ENCODE results near the gene TNIP3.

TNIP3 gene

GRCh38 chr4:121138039-121138825 lies 25.9 kb downstream of the TNIP3 start:
- DNase-seq = no peak

DNA sequence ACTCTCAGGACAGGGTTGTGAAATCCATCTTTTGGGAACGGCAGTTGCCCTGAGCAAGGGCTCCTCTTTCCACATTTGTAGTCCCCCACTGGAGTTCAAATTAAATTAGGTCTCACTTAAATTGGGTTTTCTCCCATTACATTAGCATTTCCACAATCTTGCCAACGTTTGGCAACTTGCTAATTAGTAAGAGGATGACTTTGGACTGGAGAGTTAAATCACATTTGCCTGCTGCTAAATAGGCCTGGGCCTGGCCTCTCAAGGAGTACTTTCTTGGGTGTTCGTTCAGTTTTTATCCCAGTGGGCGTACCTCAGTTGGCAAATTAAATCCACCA lies 33.8 kb downstream of the TNIP3 start:
- no peak for DNase-seq

GRCh38 chr4:121129606-121130325 lies 34.4 kb downstream of the TNIP3 start:
- DNase-seq = no peak

GRCh38 chr4:121127100-121127499 lies 37.0 kb downstream of the TNIP3 start:
- DNase-seq = no peak

DNA sequence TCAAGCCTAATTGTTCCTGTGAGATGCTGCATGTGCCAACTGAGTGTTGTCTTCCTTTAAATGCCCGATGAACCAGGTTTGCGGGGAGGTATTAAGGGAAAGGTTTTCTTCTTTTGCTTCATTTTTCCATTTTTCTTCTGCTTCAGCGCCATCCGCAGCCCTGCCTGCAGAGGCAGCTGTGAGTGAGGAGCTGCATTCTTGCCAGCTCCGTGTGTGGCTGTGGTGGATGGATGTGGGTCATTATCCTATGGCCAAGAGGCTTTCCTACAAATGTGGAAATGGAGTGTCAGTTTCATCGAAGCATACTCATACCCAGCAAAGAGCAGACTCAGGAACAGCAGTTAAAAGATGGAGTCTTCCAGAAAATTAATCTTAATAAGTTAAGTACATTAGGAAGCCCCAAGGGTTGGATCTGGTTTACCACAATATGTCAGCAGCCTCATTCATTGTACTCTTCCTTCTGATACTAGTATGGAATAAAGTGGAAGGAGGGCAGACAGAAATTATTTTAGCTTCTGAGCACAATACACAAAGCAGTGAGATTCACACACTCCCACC lies 37.6 kb downstream of the TNIP3 start:
- DNase-seq = no peak

DNA sequence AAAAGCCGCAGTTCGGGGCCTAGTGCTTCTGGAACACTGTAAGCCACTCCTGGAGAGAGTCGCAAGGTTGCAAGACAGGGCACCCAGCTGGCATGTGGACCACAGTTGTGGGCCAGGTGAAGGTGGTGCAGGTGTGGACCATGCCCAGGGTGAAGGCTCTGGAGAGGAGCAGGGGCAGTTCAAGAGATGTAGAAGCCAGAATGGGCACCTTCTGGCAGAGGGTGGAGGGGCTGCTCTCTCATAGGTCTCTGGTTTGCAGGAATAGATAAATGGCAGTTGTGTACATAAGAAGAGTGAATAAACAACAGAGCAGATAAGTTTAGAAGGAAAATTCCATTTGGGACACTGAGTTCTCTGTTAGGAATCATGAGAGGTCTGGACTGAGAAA lies 38.6 kb downstream of the TNIP3 start:
- no peak for DNase-seq

GRCh38 chr4:121122661-121123060 lies 41.5 kb downstream of the TNIP3 start:
- DNase-seq = no peak

DNA sequence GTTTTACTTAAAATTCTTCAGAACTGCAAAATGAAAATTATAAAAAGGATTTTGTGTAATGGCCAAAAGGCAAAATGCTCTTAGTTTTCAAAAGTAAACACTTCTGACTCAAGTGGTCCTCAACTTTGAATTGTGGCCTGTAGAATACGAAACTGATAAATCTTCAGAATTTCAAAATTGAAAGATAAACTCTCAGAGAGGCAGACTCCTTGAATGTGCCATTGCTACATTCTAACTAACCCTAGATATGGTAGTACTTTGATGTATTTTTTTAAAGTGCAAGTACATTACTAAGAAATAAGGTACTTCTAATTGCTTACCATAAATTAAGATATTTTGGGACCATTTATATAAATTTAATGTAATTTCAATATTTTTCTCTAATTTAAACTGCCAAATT lies 44.4 kb downstream of the TNIP3 start:
- DNase-seq = no peak

- no peak for DNase-seq
Observed at GRCh38 chr4:121118344-121118743, 45.8 kb downstream of the TNIP3 start.

GRCh38 chr4:121114756-121115155 lies 49.4 kb downstream of the TNIP3 start:
- DNase-seq = no peak

DNA sequence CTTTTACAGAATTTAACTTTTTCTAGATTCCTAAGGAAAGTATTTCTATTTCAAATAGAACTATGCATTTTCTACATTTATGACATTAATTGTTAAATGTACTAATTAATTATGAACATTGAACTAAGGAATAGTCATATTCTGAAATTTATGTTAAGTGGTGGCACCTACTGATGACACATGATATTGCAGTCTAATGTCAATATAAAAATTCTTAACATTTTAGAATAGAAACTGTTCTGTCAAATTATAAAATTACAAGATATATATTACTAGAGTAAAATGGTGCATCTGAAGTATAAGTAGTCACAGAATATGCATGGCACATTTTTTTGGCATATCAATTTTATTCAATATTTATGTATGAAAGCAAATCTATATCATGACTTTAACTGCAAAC lies 51.6 kb downstream of the TNIP3 start:
- peak; percentile 2 to 11 for DNase-seq

GRCh38 chr4:121108557-121108956 lies 55.6 kb downstream of the TNIP3 start:
- DNase-seq = no peak

GRCh38 chr4:121107507-121107906 lies 56.6 kb downstream of the TNIP3 start:
- no peak for DNase-seq

DNA sequence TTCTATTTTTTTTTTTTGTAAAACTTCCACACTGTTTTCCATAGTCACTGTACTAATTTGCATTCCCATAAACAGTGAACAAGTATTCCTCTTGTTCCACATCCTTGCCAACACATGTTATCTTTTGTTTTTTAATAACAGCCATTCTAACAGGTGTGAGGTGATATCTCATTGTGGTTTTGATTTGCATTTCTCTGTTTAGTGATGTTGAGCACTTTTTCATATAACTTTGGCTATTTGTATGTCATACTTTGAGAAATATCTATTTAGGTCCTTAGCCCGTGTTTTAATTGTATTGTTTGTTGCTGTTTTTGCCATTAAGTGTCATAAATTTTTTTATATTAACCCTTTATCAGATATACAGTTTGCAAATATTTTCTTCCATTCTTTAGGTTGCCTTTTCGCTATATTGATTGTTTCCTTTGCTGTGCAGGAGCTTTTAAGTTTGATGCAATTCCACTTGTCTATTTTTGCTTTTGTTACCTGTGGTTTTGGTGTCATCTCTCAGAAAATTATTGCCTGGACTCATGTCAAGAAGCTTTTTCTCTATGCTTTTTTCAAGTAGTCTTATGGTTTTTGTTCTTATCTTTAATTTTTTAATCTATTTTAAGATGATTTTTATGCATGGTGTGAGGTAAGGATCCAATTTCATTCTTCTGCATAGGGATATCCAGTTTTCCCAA lies 63.9 kb downstream of the TNIP3 start:
- no peak for DNase-seq

DNA sequence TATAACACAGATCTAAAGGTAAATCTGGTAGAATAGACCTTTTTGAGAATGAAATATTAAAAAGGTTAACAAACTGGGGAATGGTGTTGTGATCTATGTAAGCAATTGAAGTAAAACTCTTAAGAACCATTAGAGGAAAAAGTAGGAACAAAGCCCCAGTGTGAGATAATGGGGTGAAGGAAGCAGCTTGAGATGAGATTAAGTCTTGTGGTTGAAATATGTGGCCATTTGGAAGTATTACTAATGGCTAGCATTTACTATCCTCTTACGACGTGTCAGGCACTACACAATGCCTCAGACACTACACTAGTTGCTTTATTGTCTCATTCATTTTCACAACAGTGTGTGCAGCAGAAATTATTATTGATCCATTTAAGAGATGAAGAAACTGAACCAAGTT lies 65.9 kb downstream of the TNIP3 start:
- no peak for DNase-seq

DNA sequence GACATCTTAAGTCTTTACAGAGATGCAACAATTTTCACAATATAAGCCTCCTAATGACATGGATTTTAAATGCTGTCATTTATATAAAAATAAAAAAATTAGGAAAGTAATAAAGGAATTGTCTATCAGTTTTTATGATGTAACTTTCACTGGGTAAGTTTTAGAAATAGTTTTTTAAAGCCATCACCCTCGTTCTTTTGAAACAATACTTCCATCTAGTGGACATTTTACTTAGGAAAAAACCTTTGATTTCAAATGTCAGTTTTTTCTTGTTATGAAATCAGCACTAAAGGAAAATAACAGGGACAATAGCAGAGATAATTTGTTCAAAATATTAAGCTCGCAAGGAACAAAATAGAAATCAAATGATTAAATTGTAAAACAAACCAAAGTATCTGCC lies 67.5 kb downstream of the TNIP3 start:
- peak; percentile 70 to 84 for DNase-seq

DNA sequence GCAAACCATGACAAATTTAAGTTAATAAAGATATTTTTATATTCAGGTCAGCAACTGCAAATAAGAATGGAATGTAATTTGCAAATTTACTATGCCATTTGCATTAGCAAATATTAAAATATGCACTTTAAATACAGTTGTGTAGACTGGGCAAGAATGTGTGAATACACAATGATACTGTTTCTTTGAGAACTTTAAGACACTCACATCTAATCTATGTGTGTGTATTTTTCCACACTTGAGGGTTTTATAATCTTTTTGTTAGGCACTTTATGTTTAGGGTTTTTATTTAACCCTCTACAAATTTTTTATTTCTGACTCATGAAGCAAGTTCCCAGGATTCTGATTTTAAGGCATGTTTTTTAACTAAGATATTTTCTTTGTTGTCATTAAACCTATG lies 67.9 kb downstream of the TNIP3 start:
- DNase-seq = no peak

- peak in 1 of 2 experiments; percentile 4 for DNase-seq
Observed at GRCh38 chr4:121094297-121094966, 69.7 kb downstream of the TNIP3 start.

DNA sequence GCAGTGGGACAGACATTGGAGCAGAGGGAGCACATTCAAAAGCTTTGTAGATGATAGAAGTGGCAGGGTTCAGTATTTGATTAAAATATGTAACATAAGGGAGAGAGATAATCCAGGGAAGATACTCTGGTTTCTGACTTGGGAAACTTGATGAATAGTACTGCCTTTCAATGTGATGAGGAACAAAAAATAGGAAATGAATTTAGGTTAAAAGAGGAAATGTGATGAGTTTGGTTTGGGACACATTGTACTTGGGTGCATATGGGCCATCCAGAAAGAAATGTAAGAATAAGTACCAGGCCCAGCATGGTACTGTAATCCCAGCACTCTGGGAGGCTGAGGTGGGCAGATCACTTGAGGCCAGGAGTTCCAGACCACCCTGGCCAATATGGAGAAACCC lies 70.9 kb downstream of the TNIP3 start:
- peak in 1 of 2 experiments; percentile 7 for DNase-seq

DNA sequence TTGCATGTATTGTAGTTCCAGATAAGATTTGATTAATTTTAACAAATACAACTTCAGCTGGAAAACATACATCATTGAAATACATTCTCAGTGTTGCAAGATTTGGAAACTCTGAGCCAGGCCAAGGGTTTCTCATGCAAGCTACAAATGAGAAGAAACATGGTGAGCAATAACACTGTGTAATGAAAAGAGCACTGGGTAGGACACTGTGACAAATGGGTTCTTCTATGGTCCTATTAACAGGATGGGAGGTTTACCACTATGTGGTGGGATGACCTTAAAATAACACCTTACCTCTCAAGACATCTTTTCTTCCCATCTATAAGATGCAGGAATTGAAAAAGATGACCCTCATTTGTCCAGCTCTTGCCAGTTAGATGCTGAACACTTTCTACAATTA lies 72.2 kb downstream of the TNIP3 start:
- DNase-seq = no peak

DNA sequence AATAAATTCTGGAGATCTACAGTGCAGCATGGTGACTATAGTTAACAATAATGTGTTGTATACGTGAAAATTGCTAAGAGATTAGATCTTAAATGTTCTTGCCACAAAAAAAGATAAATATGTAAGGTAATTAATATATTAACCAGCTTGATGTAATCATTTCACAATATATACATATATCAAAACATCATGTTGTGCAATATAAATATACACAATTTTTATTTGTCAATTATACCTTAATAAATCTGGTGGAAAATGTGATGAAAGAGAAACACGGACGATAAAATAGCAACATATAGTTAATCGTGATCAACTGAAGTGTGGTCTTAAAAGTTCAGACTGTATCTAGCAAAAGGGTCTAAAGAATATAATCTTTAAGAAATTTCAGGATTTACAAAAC lies 75.3 kb downstream of the TNIP3 start:
- no peak for DNase-seq

All from Kasumi-1 (cell line).